Fibroblast of lung (primary cell): ENCODE results near the gene PSEN1.

Experiments used
- EZH2 ChIP-seq: IDR thresholded peaks from 2 replicates; pipeline ENCODE4 v1.5.1; 2012; ENCODE audit warnings: low read length, control low read depth, mild to moderate bottlenecking; ENCODE audit errors: missing control alignments
- TF ChIP-seq, protein P1 (sequence below), 2 donors: IDR thresholded peaks in 1 of 2; conservative IDR thresholded peaks in 1 of 2; 1 replicate in 1 of 2; 2 replicates in 1 of 2; pipeline ENCODE4 v1.5.1; 2011 to 2012; ENCODE audit warnings: low read length in 2 of 2, control low read depth in 1 of 2, inconsistent platforms in 1 of 2, low read depth in 1 of 2, mild to moderate bottlenecking in 1 of 2

DNA sequence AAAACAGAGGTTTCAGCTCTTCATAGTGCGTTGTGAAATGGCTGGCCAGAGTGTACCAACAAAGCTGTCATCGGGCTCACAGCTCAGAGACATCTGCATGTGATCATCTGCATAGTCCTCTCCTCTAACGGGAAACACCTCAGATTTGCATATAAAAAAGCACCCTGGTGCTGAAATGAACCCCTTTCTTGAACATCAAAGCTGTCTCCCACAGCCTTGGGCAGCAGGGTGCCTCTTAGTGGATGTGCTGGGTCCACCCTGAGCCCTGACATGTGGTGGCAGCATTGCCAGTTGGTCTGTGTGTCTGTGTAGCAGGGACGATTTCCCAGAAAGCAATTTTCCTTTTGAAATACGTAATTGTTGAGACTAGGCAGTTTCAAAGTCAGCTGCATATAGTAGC lies 86.7 kb downstream of the PSEN1 start:
- TF ChIP-seq, protein P1, sequence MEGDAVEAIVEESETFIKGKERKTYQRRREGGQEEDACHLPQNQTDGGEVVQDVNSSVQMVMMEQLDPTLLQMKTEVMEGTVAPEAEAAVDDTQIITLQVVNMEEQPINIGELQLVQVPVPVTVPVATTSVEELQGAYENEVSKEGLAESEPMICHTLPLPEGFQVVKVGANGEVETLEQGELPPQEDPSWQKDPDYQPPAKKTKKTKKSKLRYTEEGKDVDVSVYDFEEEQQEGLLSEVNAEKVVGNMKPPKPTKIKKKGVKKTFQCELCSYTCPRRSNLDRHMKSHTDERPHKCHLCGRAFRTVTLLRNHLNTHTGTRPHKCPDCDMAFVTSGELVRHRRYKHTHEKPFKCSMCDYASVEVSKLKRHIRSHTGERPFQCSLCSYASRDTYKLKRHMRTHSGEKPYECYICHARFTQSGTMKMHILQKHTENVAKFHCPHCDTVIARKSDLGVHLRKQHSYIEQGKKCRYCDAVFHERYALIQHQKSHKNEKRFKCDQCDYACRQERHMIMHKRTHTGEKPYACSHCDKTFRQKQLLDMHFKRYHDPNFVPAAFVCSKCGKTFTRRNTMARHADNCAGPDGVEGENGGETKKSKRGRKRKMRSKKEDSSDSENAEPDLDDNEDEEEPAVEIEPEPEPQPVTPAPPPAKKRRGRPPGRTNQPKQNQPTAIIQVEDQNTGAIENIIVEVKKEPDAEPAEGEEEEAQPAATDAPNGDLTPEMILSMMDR (conservative IDR thresholded peaks at IDR 0.05 in 1 of 2, IDR thresholded peaks at IDR 0.05 in 1 of 2; ENCODE audit: low read depth in 1 of 2, low read length in 2 of 2), result no peak
- no peak for TF ChIP-seq EZH2
